A673 (cell line): ENCODE results near the gene FOXF1. TPM values are rescaled to one million over a fixed set of nuclear protein-coding genes. Genes with fewer than 3 reads are reported as not detected.

Experiments used
- BruUV-seq: library from RNA; stranded (reverse); fragments of 400-500 nt; replicated peaks from 2 replicates; lab custom pipeline; 2021; lab: Mats Ljungman, UMichigan
- CTCF ChIA-PET: fragments of 300-600 bp; sonication (Branson Sonifier 250); formaldehyde crosslinking; loops from one replicate; lab custom pipeline; 2022; ENCODE audit warnings: antibody characterized with exemption; lab: Charles Lee
- POLR2A ChIA-PET: fragments of 300-600 bp; sonication (Branson Sonifier 250); formaldehyde crosslinking; loops from one replicate; lab custom pipeline; 2022; ENCODE audit warnings: antibody characterized with exemption; ENCODE audit not compliant: low non-redundant PET; lab: Charles Lee
- DNase-seq: peaks from one replicate; pipeline ENCODE4 v3.0.0-alpha.2; 2015; ENCODE audit warnings: low spot score
- H3K27ac ChIP-seq: fragments of 200-600 bp; sonication (generic); 2 replicates; pipeline ENCODE4 v1.5.1; 2016; ENCODE audit warnings: mixed run types, low read depth, mild to moderate bottlenecking, mixed read lengths, antibody characterized with exemption, low read length; ENCODE audit not compliant: poor library complexity, severe bottlenecking
- H3K27me3 ChIP-seq: fragments of 200-600 bp; sonication (generic); replicated peaks from 2 replicates; pipeline ENCODE4 v1.6.1; 2017; ENCODE audit warnings: mixed run types, low read depth, mild to moderate bottlenecking, mixed read lengths, antibody characterized with exemption, low read length; ENCODE audit not compliant: insufficient read depth, poor library complexity
- H3K36me3 ChIP-seq: fragments of 200-600 bp; sonication (generic); 2 replicates; pipeline ENCODE4 v1.6.1; 2016; ENCODE audit warnings: mixed run types, mild to moderate bottlenecking, mixed read lengths, antibody characterized with exemption, low read length; ENCODE audit not compliant: insufficient read depth, poor library complexity, severe bottlenecking
- H3K4me1 ChIP-seq: fragments of 200-600 bp; sonication (generic); 2 replicates; pipeline ENCODE4 v1.6.1; 2017; ENCODE audit warnings: mixed run types, mild to moderate bottlenecking, mixed read lengths, antibody characterized with exemption, low read length; ENCODE audit not compliant: insufficient read depth, poor library complexity, severe bottlenecking
- H3K4me3 ChIP-seq: fragments of 200-600 bp; sonication (generic); 2 replicates; pipeline ENCODE4 v1.5.1; 2016; ENCODE audit warnings: low read depth, mixed run types, mild to moderate bottlenecking, mixed read lengths, low read length; ENCODE audit not compliant: poor library complexity, severe bottlenecking
- H3K9me3 ChIP-seq: fragments of 200-600 bp; sonication (generic); 2 replicates; pipeline ENCODE4 v1.6.1; 2016; ENCODE audit warnings: mixed run types, low read depth, mild to moderate bottlenecking, mixed read lengths, antibody characterized with exemption, low read length; ENCODE audit not compliant: poor library complexity, severe bottlenecking
- EZH2 ChIP-seq: fragments of 200-600 bp; sonication (generic); IDR thresholded peaks from 2 replicates; pipeline ENCODE4 v1.6.1; 2017; ENCODE audit warnings: borderline replicate concordance, low read depth, mild to moderate bottlenecking, mixed read lengths, antibody characterized with exemption, low read length; ENCODE audit not compliant: poor library complexity, severe bottlenecking
- intact Hi-C: fragments of 100-400 bp; cut with micrococcal nuclease; formaldehyde crosslinking; loops from one replicate; pipeline ENCODE4 v1.10.0; 2022; ENCODE audit not compliant: unreplicated experiment
- total RNA-seq: library from RNA; stranded (reverse); gene quantifications from 2 replicates; pipeline ENCODE4 v1.2.3, GENCODE V29; 2021
- TF ChIP-seq, protein P1 (sequence below): fragments of 300-800, 200-600 bp; sonication (generic); conservative IDR thresholded peaks from 2 replicates; pipeline ENCODE4 v1.5.1; 2017; ENCODE audit warnings: low read depth, mild to moderate bottlenecking, antibody characterized with exemption, low read length, moderate library complexity, mixed read lengths

FOXF1 gene
- total RNA-seq, 1 experiment from 2014 or later, result not detected

- Histone ChIP-seq H3K27ac (no peak overlapping the region), H3K4me1 (no peaks in the 10 kb centered on the region), H3K4me3 (no peak overlapping the region), H3K36me3 (peaks cover 17% of the 10 kb centered on the region), H3K27me3 (no peaks in the 10 kb centered on the region), H3K9me3 (no peaks in the 10 kb centered on the region)
- TF ChIP-seq EZH2, result no peak
- TF ChIP-seq, protein P1, sequence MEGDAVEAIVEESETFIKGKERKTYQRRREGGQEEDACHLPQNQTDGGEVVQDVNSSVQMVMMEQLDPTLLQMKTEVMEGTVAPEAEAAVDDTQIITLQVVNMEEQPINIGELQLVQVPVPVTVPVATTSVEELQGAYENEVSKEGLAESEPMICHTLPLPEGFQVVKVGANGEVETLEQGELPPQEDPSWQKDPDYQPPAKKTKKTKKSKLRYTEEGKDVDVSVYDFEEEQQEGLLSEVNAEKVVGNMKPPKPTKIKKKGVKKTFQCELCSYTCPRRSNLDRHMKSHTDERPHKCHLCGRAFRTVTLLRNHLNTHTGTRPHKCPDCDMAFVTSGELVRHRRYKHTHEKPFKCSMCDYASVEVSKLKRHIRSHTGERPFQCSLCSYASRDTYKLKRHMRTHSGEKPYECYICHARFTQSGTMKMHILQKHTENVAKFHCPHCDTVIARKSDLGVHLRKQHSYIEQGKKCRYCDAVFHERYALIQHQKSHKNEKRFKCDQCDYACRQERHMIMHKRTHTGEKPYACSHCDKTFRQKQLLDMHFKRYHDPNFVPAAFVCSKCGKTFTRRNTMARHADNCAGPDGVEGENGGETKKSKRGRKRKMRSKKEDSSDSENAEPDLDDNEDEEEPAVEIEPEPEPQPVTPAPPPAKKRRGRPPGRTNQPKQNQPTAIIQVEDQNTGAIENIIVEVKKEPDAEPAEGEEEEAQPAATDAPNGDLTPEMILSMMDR, result no peak
- ChIA-PET POLR2A (no interaction called here), CTCF (no interaction called here)
- intact Hi-C loops, result no loop called here
- BruUV-seq, result no TSS peak
- DNase-seq, result no peak
Measured at GRCh38 chr16:86537486-86537885, 27.2 kb downstream of the FOXF1 start.

- Histone ChIP-seq H3K27me3 (no peaks in the 10 kb centered on the region), H3K4me3 (no peak overlapping the region), H3K4me1 (no peaks in the 10 kb centered on the region), H3K36me3 (peaks cover 17% of the 10 kb centered on the region), H3K9me3 (no peaks in the 10 kb centered on the region), H3K27ac (no peak overlapping the region)
- no peak for DNase-seq
- CTCF ChIA-PET, result no interaction called here
- BruUV-seq, result no TSS peak
- POLR2A ChIA-PET, result no interaction called here
- intact Hi-C loops, result no loop called here
- TF ChIP-seq EZH2, result no peak
- TF ChIP-seq, protein P1, result no peak
Measured at GRCh38 chr16:86538196-86538780, 28.0 kb downstream of the FOXF1 start.

- no peaks in the 10 kb centered on the region for H3K9me3 ChIP-seq
- no peak overlapping the region for H3K4me3 ChIP-seq
- BruUV-seq, result no TSS peak
- ChIA-PET CTCF (no interaction called here), POLR2A (no interaction called here)
- no peaks in the 10 kb centered on the region for H3K4me1 ChIP-seq
- peaks cover 17% of the 10 kb centered on the region for H3K36me3 ChIP-seq
- TF ChIP-seq, protein P1, result no peak
- TF ChIP-seq EZH2, result no peak
- no peak for DNase-seq
- intact Hi-C loops, result no loop called here
- no peak overlapping the region for H3K27ac ChIP-seq
- H3K27me3 ChIP-seq, result no peaks in the 10 kb centered on the region
Measured at GRCh38 chr16:86540894-86541293, 30.6 kb downstream of the FOXF1 start.
